HG02623 (cell line): ENCODE measurements around the gene ZFR.

Source experiments
- ATAC-seq: cut with Tn5 transposase; IDR thresholded peaks from one replicate; pipeline ENCODE4 v1.9.1; 2021; ENCODE audit warnings: moderate library complexity; ENCODE audit not compliant: unreplicated experiment

ZFR gene

GRCh38 chr5:32365623-32366022, 78.9 kb downstream of the ZFR start:
- no peak for ATAC-seq

- ATAC-seq, result no peak
Measured at GRCh38 chr5:32363030-32363429, 81.5 kb downstream of the ZFR start.

- no peak for ATAC-seq
Measured at GRCh38 chr5:32362527-32362926, 82.0 kb downstream of the ZFR start.

DNA sequence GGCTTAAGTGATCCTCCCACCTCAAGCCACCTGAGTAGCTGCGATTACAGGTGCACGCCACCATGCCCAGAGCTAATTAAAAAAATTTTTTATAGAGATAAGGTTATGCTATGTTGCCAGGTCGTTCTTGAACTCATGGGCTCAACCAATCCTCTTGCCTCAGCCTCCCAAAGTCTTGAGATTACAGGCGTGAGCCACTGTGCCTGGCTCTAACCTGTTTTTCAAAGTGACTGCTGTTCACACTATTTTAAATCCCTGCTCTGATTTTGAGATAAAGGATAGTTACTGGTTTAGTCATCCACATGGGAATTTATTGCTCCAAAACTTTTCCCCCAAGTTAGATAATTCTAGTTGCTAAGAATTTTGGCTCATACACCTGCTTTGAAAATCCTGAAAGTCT, 83.6 kb downstream of the ZFR start:
- no peak for ATAC-seq

DNA sequence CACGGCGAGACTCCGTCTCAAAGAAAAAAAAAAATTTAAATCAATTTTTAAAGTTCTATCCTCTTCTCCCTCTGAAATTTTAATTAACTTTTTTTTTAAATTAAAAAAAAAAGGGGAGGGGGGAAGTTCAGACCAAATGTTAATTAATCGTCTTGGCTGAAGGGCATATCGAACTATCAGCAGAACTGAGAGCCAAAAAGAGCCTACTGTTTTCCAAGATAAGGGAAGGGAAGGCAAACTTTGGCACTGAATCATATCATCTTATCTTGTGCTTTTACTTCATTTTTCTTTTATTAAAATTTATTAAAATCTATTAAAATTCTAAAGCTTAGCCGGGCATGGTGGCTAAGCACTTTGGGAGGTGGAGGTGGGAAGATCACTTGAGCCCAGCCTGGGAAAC, 85.9 kb downstream of the ZFR start:
- ATAC-seq, result no peak

DNA sequence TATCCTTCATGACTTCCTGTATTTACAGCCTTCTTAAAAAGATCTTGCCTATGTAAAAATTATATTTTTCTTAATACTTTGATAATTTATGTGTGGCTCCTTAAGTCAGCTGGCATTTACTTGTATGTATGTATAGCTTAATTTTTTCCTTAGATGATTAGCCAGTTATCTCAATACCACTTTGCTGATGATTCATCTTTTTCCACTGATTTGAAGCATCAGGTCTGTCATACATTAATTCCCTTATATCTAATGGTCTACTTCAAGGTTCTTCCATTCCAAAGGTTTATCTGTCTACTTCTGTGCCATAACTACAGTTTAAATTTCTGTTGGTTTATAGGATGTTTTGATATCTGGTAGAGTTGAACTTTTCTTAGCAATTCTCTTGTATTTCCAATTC, 86.9 kb downstream of the ZFR start:
- no peak for ATAC-seq

- no peak for ATAC-seq
Measured at GRCh38 chr5:32355686-32356085, 88.9 kb downstream of the ZFR start.

DNA sequence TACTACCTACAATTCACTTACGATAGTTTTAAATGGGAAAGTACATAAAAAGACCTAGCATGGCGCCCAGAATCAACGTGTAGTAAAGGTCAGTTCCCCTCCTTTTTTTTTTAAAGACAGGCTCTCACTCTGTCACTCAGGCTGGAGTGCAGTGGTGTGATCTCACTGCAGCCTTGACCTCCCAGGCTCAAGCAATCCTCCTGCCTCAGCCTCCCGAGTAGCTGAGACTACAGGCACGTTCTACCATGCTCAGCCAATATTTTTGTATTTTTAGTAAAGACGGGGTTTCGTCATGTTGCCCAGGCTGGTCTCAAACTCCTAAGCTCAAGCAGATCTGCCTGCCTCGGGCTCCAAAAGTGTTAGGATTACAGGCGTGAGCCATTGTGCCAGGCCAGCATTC, 91.1 kb downstream of the ZFR start:
- no peak for ATAC-seq

GRCh38 chr5:32352685-32353084, 91.9 kb downstream of the ZFR start:
- ATAC-seq, result no peak

DNA sequence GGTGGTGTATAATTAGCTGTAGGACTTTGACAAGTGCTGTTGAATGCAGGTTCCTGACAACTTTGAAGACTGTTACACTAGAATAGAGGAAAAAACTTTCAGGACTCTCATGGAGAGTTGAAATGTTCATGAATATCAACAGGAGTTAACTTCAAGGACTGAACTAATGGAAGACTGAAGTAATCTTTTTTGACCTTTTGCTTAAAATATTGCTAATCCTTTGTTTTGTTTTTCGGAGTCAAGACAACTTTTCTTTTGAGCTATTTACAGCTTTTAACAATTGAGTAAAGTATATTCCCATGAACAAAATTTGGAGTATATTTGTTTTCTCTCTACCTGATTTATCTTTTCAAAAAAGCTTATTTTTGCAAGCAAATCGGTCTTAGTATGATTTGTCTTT, 97.7 kb downstream of the ZFR start:
- no peak for ATAC-seq

GRCh38 chr5:32343058-32343672, 101.4 kb downstream of the ZFR start:
- ATAC-seq, result no peak

- no peak for ATAC-seq
Measured at GRCh38 chr5:32342656-32343055, 101.9 kb downstream of the ZFR start.

DNA sequence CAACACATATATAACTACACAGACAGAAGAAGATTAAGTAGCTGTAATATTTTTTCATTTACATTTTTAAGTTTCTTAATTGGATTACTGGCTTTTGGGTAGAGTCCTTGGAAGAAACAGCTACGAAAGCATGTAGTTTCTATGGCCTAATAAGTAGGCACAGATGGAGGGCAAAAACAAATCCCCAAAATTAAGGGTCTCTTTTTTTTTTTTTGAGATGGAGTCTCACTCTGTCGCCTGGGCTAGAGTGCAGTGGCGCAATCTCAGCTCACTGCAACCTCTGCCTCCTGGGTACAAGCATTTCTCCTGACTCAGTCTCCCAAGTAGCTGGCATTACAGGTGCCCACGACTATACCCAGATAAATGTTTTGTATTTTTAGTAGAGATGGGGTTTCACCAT, 104.7 kb downstream of the ZFR start:
- no peak for ATAC-seq

- no peak for ATAC-seq
Measured at GRCh38 chr5:32339198-32339597, 105.3 kb downstream of the ZFR start.

- ATAC-seq, result no peak
Measured at GRCh38 chr5:32332966-32333365, 111.6 kb downstream of the ZFR start.

- no peak for ATAC-seq
Measured at GRCh38 chr5:32332361-32332760, 112.2 kb downstream of the ZFR start.

DNA sequence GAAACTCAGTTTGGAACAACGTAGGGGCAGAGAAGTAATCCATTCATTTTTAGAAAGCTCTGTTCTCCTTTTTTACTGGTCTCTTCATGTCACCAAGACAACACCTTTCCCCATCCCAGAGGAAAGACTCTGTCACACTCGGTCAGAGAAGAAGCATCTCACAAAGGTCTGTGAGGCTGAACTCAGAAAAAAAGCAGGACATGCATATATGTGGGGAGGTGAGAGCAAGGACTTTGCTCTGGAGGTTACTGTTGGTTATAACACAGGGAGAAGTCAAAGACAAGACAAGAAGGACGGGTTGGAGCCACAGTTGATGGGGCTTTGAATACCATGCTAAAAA, 112.6 kb downstream of the ZFR start:
- ATAC-seq, result no peak

GRCh38 chr5:32331217-32331934, 113.2 kb downstream of the ZFR start:
- ATAC-seq, result no peak

GRCh38 chr5:32330126-32330971, 114.2 kb downstream of the ZFR start:
- ATAC-seq, result no peak

GRCh38 chr5:32329395-32329834, 115.1 kb downstream of the ZFR start:
- peak; percentile 67 for ATAC-seq

GRCh38 chr5:32326216-32326772, 118.2 kb downstream of the ZFR start:
- no peak for ATAC-seq

GRCh38 chr5:32325616-32326015, 118.9 kb downstream of the ZFR start:
- ATAC-seq, result no peak
